ENCODE data around the gene FTL. TPM values are rescaled to one million over a fixed set of nuclear protein-coding genes. Genes with fewer than 3 reads are reported as not detected.

The FTL gene
- total RNA-seq, 1 donor from 2014 or later = 989 TPM

GRCh38 chr19:48934837-48935236, 30.3 kb upstream of the FTL start:
- no peaks in the 10 kb centered on the region for H3K9me3 ChIP-seq (ENCODE audit: low read depth)
- Mint-ChIP-seq H3K27me3 (ENCODE audit: insufficient read depth, low read depth) (no peaks in the 10 kb centered on the region), H3K36me3 (peaks cover 5% of the 10 kb centered on the region), H3K27ac (no peak overlapping the region), H3K4me1 (peaks cover 22% of the 10 kb centered on the region), H3K9me3 (peaks cover 7% of the 10 kb centered on the region), H3K4me3 (no peak overlapping the region)
- H3F3A ChIP-seq (ENCODE audit: low read depth) = peaks cover 28% of the 10 kb centered on the region
- H3K79me2 ChIP-seq (ENCODE audit: low read depth) = no peaks in the 10 kb centered on the region
- no peak overlapping the region for H3K4me2 ChIP-seq
- no peak overlapping the region for H3K27ac ChIP-seq
- no peak overlapping the region for H3K9ac ChIP-seq
- peak; percentile 24 for DNase-seq (ENCODE audit: low spot score)
- no peak overlapping the region for H2AFZ ChIP-seq (replicated peaks)
- peaks cover 44% of the 10 kb centered on the region for H3K27me3 ChIP-seq
- H3K4me3 ChIP-seq = no peak overlapping the region
- TF ChIP-seq EZH2phosphoT487 (IDR thresholded peaks at IDR 0.05) (no peak), EZH2 (IDR thresholded peaks at IDR 0.05) (no peak), CTCF (IDR thresholded peaks at IDR 0.05) (peak; percentile 25)
- H3K4me1 ChIP-seq = peaks cover 17% of the 10 kb centered on the region
- no peaks in the 10 kb centered on the region for H4K20me1 ChIP-seq (ENCODE audit: low read depth)
- no peaks in the 10 kb centered on the region for H3K36me3 ChIP-seq

- Mint-ChIP-seq H3K27ac (no peak overlapping the region), H3K4me3 (no peak overlapping the region), H3K4me1 (peaks cover 22% of the 10 kb centered on the region), H3K27me3 (ENCODE audit: insufficient read depth, low read depth) (no peaks in the 10 kb centered on the region), H3K36me3 (peaks cover 5% of the 10 kb centered on the region), H3K9me3 (peaks cover 7% of the 10 kb centered on the region)
- Histone ChIP-seq H4K20me1 (ENCODE audit: low read depth) (no peaks in the 10 kb centered on the region), H3K36me3 (no peaks in the 10 kb centered on the region), H3K27ac (no peak overlapping the region), H3K4me2 (no peak overlapping the region), H3F3A (ENCODE audit: low read depth) (peaks cover 28% of the 10 kb centered on the region), H3K4me1 (peaks cover 17% of the 10 kb centered on the region), H3K9ac (no peak overlapping the region), H3K27me3 (peaks cover 44% of the 10 kb centered on the region), H3K4me3 (no peak overlapping the region), H3K9me3 (ENCODE audit: low read depth) (no peaks in the 10 kb centered on the region), H2AFZ (replicated peaks) (no peak overlapping the region), H3K79me2 (ENCODE audit: low read depth) (no peaks in the 10 kb centered on the region)
- no peak for TF ChIP-seq EZH2 (IDR thresholded peaks at IDR 0.05)
- TF ChIP-seq CTCF (IDR thresholded peaks at IDR 0.05) = no peak
- no peak for TF ChIP-seq EZH2phosphoT487 (IDR thresholded peaks at IDR 0.05)
- DNase-seq (ENCODE audit: low spot score) = no peak
These were observed 29.2 kb upstream of the FTL start for GRCh38 chr19:48935864-48936263.

- Mint-ChIP-seq H3K27ac (no peak overlapping the region), H3K4me3 (no peak overlapping the region), H3K27me3 (ENCODE audit: insufficient read depth, low read depth) (no peaks in the 10 kb centered on the region), H3K4me1 (peaks cover 18% of the 10 kb centered on the region), H3K9me3 (peaks cover 10% of the 10 kb centered on the region), H3K36me3 (peaks cover 7% of the 10 kb centered on the region)
- Histone ChIP-seq H3K27me3 (peaks cover 20% of the 10 kb centered on the region), H3K4me2 (no peak overlapping the region), H3K36me3 (no peaks in the 10 kb centered on the region), H3K4me3 (no peak overlapping the region), H3F3A (ENCODE audit: low read depth) (peaks cover 17% of the 10 kb centered on the region), H3K9ac (no peak overlapping the region), H3K27ac (no peak overlapping the region), H3K4me1 (peaks cover 10% of the 10 kb centered on the region), H3K79me2 (ENCODE audit: low read depth) (no peaks in the 10 kb centered on the region), H2AFZ (replicated peaks) (no peak overlapping the region), H4K20me1 (ENCODE audit: low read depth) (no peaks in the 10 kb centered on the region), H3K9me3 (ENCODE audit: low read depth) (no peaks in the 10 kb centered on the region)
- DNase-seq (ENCODE audit: low spot score) = no peak
- TF ChIP-seq CTCF (IDR thresholded peaks at IDR 0.05) (no peak), EZH2 (IDR thresholded peaks at IDR 0.05) (no peak), EZH2phosphoT487 (IDR thresholded peaks at IDR 0.05) (no peak)
These were observed 26.9 kb upstream of the FTL start for GRCh38 chr19:48938256-48938655.

All from neural progenitor cell (in vitro differentiated cells).